ENCODE measurements around the gene CNPY4. TPM values are rescaled to one million over a fixed set of nuclear protein-coding genes. Genes with fewer than 3 reads are reported as not detected.

Gene CNPY4
- polyA plus RNA-seq, 1 donor (not counting 4 experiments of a cell fraction or from before 2014, with no cell fraction given): 9.9 TPM

GRCh38 chr7:100130608-100131453 lies 11.4 kb downstream of the CNPY4 start:
- Histone ChIP-seq H3K79me2 (ENCODE audit: control insufficient read depth, insufficient read depth, low read length) (no peaks in the 10 kb centered on the region), H4K20me1 (ENCODE audit: control insufficient read depth, extremely low read depth, insufficient read depth, low read length) (no peaks in the 10 kb centered on the region), H3K9me1 (ENCODE audit: control insufficient read depth, extremely low read depth, insufficient read depth, low read length) (no peaks in the 10 kb centered on the region), H3K4me1 (ENCODE audit: control insufficient read depth, extremely low read depth, insufficient read depth, low read length) (peaks cover 10% of the 10 kb centered on the region), H3K27me3 (ENCODE audit: control insufficient read depth, extremely low read depth, insufficient read depth, low read length) (no peaks in the 10 kb centered on the region), H3K4me3 (ENCODE audit: control insufficient read depth in 2 of 3, extremely low read depth in 1 of 3, insufficient read depth in 2 of 3, low read depth in 1 of 3, low read length in 3 of 3) (peak overlapping the region in 2 of 3 experiments; percentile 40 to 42), H3K9ac (ENCODE audit: control insufficient read depth, extremely low read depth, insufficient read depth, low read length) (peak overlapping the region; percentile 61), H3K9me3 (ENCODE audit: control insufficient read depth, low read depth, low read length) (no peaks in the 10 kb centered on the region), H3K4me2 (ENCODE audit: control insufficient read depth, extremely low read depth, insufficient read depth, low read depth, low read length) (peak overlapping the region; percentile 77), H3K27ac (ENCODE audit: control insufficient read depth, insufficient read depth, low read length) (no peak overlapping the region), H2AFZ (ENCODE audit: control insufficient read depth, low read length) (peak overlapping the region; percentile 75), H3K36me3 (ENCODE audit: control insufficient read depth in 2 of 2, extremely low read depth in 1 of 2, insufficient read depth in 2 of 2, low read length in 2 of 2) (no peaks in the 10 kb centered on the region)
- dilution Hi-C loops (cut with MboI; ENCODE audit: extremely low pct_ligation_motif_present, low sequenced_read_pairs): no loop called here
- no peak for DNase-seq (ENCODE audit: low read depth, low spot score)
- FAIRE-seq: no peak
- TF ChIP-seq EZH2 (IDR thresholded peaks at IDR 0.05; ENCODE audit: low read length): no peak
- TF ChIP-seq CTCF (optimal IDR thresholded peaks at IDR 0.05 in 1 of 3, IDR thresholded peaks at IDR 0.05 in 1 of 3, conservative IDR thresholded peaks at IDR 0.05 in 1 of 3; ENCODE audit: extremely low read depth in 1 of 3, insufficient read depth in 2 of 3, low read length in 3 of 3): peak; percentile 60 to 91 (median 79)

GRCh38 chr7:100132126-100132525 lies 12.7 kb downstream of the CNPY4 start:
- Histone ChIP-seq H4K20me1 (ENCODE audit: control insufficient read depth, extremely low read depth, insufficient read depth, low read length) (no peaks in the 10 kb centered on the region), H3K4me3 (ENCODE audit: control insufficient read depth in 2 of 3, extremely low read depth in 1 of 3, insufficient read depth in 2 of 3, low read depth in 1 of 3, low read length in 3 of 3) (no peak overlapping the region), H3K9me1 (ENCODE audit: control insufficient read depth, extremely low read depth, insufficient read depth, low read length) (no peaks in the 10 kb centered on the region), H3K9ac (ENCODE audit: control insufficient read depth, extremely low read depth, insufficient read depth, low read length) (no peak overlapping the region), H2AFZ (ENCODE audit: control insufficient read depth, low read length) (no peak overlapping the region), H3K79me2 (ENCODE audit: control insufficient read depth, insufficient read depth, low read length) (no peaks in the 10 kb centered on the region), H3K36me3 (ENCODE audit: control insufficient read depth in 2 of 2, extremely low read depth in 1 of 2, insufficient read depth in 2 of 2, low read length in 2 of 2) (no peaks in the 10 kb centered on the region), H3K4me2 (ENCODE audit: control insufficient read depth, extremely low read depth, insufficient read depth, low read depth, low read length) (no peak overlapping the region), H3K27ac (ENCODE audit: control insufficient read depth, insufficient read depth, low read length) (no peak overlapping the region), H3K4me1 (ENCODE audit: control insufficient read depth, extremely low read depth, insufficient read depth, low read length) (peaks cover 10% of the 10 kb centered on the region), H3K9me3 (ENCODE audit: control insufficient read depth, low read depth, low read length) (no peaks in the 10 kb centered on the region), H3K27me3 (ENCODE audit: control insufficient read depth, extremely low read depth, insufficient read depth, low read length) (no peaks in the 10 kb centered on the region)
- no peak for TF ChIP-seq EZH2 (IDR thresholded peaks at IDR 0.05; ENCODE audit: low read length)
- no peak for TF ChIP-seq CTCF (optimal IDR thresholded peaks at IDR 0.05 in 1 of 3, IDR thresholded peaks at IDR 0.05 in 1 of 3, conservative IDR thresholded peaks at IDR 0.05 in 1 of 3; ENCODE audit: extremely low read depth in 1 of 3, insufficient read depth in 2 of 3, low read length in 3 of 3)
- DNase-seq (ENCODE audit: low read depth, low spot score): no peak
- FAIRE-seq: no peak
- dilution Hi-C loops (cut with MboI; ENCODE audit: extremely low pct_ligation_motif_present, low sequenced_read_pairs): no loop called here
